ENCODE measurements around the gene SLC26A9. TPM values are rescaled to one million over a fixed set of nuclear protein-coding genes. Genes with fewer than 3 reads are reported as not detected.

Gene SLC26A9
- total and polyA plus RNA-seq, 4 donors = 0.13 to 0.18 (median 0.18) TPM; not detected in 1

DNA sequence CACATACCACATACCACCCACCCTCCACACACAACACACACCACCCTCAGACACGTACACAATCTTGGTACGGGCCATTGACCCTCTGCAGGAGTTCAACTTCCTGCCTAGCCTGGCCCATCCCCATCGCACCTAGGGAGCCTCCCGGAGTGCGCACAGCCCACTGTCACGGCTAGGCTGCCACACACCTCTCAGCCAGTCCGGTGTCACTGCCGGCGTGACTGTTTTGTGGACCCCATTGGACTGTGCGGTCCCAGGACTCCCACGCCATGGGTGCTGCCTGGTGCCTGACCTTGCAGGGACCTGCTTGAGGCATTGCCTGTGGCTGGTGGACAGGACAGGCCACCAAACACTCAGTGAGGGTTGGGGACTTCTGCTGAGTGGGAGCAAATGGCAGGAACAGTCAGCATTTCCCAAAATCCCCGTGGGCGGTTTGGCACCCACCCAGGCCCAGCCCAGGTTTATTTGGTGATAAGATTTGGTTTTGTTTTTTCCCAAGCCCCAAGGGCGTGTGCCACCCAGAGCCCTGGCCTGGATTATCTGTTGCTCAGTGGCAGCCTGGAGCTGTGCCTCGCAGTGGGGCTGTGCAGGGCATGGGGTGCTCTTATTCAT, 32.2 kb upstream of the SLC26A9 start:
- WGBS, 2 donors = 42 to 45% methylated on average over 15 of the region's 15 CpGs
- no peaks in the 10 kb centered on the region for H3K4me1 ChIP-seq (ENCODE audit: control insufficient read depth in 1 of 2, insufficient read depth in 2 of 2, low read length in 2 of 2)
- intact Hi-C loops (cut with DNase I) = loop anchor here (5.0 to 10.0 kb wide), 3 partner anchors 38 to 313 kb away; no protein-coding TSS in a partner anchor
- ATAC-seq (ENCODE audit: low FRiP score) (no peak), DNase-seq (no peak)
- H3K27ac ChIP-seq (ENCODE audit: low read depth in 1 of 2, low read length in 2 of 2) = no peak overlapping the region
- H3K9me3 ChIP-seq (ENCODE audit: control insufficient read depth, low read length) = no peaks in the 10 kb centered on the region
- no peaks in the 10 kb centered on the region for H3K27me3 ChIP-seq (ENCODE audit: control insufficient read depth in 1 of 2, insufficient read depth in 2 of 2, low read length in 1 of 2)
- no peak overlapping the region for H3K4me3 ChIP-seq (ENCODE audit: low read length in 2 of 2)
- H3K36me3 ChIP-seq (ENCODE audit: control insufficient read depth in 1 of 2, insufficient read depth in 2 of 2, low read length in 1 of 2) = no peaks in the 10 kb centered on the region

DNA sequence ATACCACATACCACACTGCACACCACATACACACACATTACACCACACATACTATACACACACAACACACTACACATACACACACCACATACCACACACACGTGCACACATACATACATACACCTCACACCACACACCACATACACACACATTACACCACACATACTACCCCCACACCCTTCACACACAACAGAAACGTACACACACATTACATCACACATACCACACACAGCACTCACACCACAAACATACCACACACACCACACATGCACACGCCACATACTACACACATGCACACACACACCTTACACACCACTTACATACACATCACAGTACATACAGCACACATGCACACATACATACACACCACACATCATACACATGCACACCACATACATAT, 31.5 kb upstream of the SLC26A9 start:
- Histone ChIP-seq H3K4me1 (ENCODE audit: control insufficient read depth in 1 of 2, insufficient read depth in 2 of 2, low read length in 2 of 2) (no peaks in the 10 kb centered on the region), H3K36me3 (ENCODE audit: control insufficient read depth in 1 of 2, insufficient read depth in 2 of 2, low read length in 1 of 2) (no peaks in the 10 kb centered on the region), H3K27ac (ENCODE audit: low read depth in 1 of 2, low read length in 2 of 2) (no peak overlapping the region), H3K4me3 (ENCODE audit: low read length in 2 of 2) (no peak overlapping the region), H3K9me3 (ENCODE audit: control insufficient read depth, low read length) (no peaks in the 10 kb centered on the region), H3K27me3 (ENCODE audit: control insufficient read depth in 1 of 2, insufficient read depth in 2 of 2, low read length in 1 of 2) (no peaks in the 10 kb centered on the region)
- ATAC-seq (ENCODE audit: low FRiP score) (no peak), DNase-seq (no peak)
- WGBS, 2 donors = 71 to 75% methylated on average over 3 of the region's 3 CpGs
- intact Hi-C loops (cut with DNase I) = loop anchor here (5.0 to 10.0 kb wide), 3 partner anchors 37 to 312 kb away; no protein-coding TSS in a partner anchor

- ATAC-seq (ENCODE audit: low FRiP score) (no peak), DNase-seq (peak in 1 of 2 donors; percentile 11)
- Histone ChIP-seq H3K27ac (ENCODE audit: low read depth in 1 of 2, low read length in 2 of 2) (no peak overlapping the region), H3K36me3 (ENCODE audit: control insufficient read depth in 1 of 2, insufficient read depth in 2 of 2, low read length in 1 of 2) (no peaks in the 10 kb centered on the region), H3K27me3 (ENCODE audit: control insufficient read depth in 1 of 2, insufficient read depth in 2 of 2, low read length in 1 of 2) (no peaks in the 10 kb centered on the region), H3K9me3 (ENCODE audit: control insufficient read depth, low read length) (no peaks in the 10 kb centered on the region), H3K4me1 (ENCODE audit: control insufficient read depth in 1 of 2, insufficient read depth in 2 of 2, low read length in 2 of 2) (no peaks in the 10 kb centered on the region), H3K4me3 (ENCODE audit: low read length in 2 of 2) (no peak overlapping the region)
- WGBS, 2 donors = 91 to 94% methylated on average over 8 of the region's 8 CpGs
- intact Hi-C loops (cut with DNase I) = loop anchor here in 1 of 2 donors (10.0 kb wide), 1 partner anchor 309 kb away; no protein-coding TSS in a partner anchor
These were observed 30.3 kb upstream of the SLC26A9 start for GRCh38 chr1:205973377-205974232.

DNA sequence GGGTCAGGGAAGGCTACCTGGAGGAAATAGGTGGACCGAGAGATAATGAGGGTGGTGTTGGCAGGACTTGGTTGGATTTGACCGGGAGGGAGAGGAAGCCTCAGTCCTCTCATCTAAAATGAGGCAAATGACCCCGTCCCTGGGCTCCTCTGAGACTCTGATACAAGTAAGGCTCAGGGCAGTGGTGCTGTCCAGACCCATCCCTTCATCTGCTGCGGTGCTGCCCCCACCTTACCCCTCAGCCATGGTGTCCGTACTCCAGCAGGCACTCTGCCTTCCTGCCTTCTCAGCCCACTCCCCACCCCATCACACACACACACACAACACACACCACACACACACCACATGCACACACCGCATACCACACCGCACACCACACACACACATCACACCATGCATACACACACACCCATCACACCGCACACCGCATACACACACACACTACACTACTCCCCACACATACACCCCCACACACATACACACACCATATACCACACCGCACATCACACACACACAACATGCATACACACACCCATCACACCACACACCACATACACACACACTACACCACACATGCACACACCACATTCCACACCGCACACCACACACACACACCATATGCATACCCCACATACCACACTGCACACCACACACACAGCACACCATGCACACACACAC, 29.4 kb upstream of the SLC26A9 start:
- intact Hi-C loops (cut with DNase I) = loop anchor here in 1 of 2 donors (10.0 kb wide), 1 partner anchor 308 kb away; no protein-coding TSS in a partner anchor
- 80 to 81% methylated on average over 11 of the region's 11 CpGs for WGBS, 2 donors

GRCh38 chr1:205972081-205972480, 28.8 kb upstream of the SLC26A9 start:
- H3K4me3 ChIP-seq (ENCODE audit: low read length in 2 of 2) = no peak overlapping the region
- H3K9me3 ChIP-seq (ENCODE audit: control insufficient read depth, low read length) = no peaks in the 10 kb centered on the region
- intact Hi-C loops (cut with DNase I) = loop anchor here in 1 of 2 donors (10.0 kb wide), 1 partner anchor 307 kb away; no protein-coding TSS in a partner anchor
- no peaks in the 10 kb centered on the region for H3K4me1 ChIP-seq (ENCODE audit: control insufficient read depth in 1 of 2, insufficient read depth in 2 of 2, low read length in 2 of 2)
- no peaks in the 10 kb centered on the region for H3K27me3 ChIP-seq (ENCODE audit: control insufficient read depth in 1 of 2, insufficient read depth in 2 of 2, low read length in 1 of 2)
- H3K27ac ChIP-seq (ENCODE audit: low read depth in 1 of 2, low read length in 2 of 2) = no peak overlapping the region
- DNase-seq (no peak), ATAC-seq (ENCODE audit: low FRiP score) (no peak)
- H3K36me3 ChIP-seq (ENCODE audit: control insufficient read depth in 1 of 2, insufficient read depth in 2 of 2, low read length in 1 of 2) = no peaks in the 10 kb centered on the region
- 32 to 55% methylated on average over 4 of the region's 4 CpGs for WGBS, 2 donors

More for the DNA sequence above, 29.4 kb upstream of the SLC26A9 start:
- no peaks in the 10 kb centered on the region for H3K9me3 ChIP-seq (ENCODE audit: control insufficient read depth, low read length)
- no peak overlapping the region for H3K4me3 ChIP-seq (ENCODE audit: low read length in 2 of 2)
- H3K27ac ChIP-seq (ENCODE audit: low read depth in 1 of 2, low read length in 2 of 2) = no peak overlapping the region
- no peaks in the 10 kb centered on the region for H3K27me3 ChIP-seq (ENCODE audit: control insufficient read depth in 1 of 2, insufficient read depth in 2 of 2, low read length in 1 of 2)
- ATAC-seq (ENCODE audit: low FRiP score) (no peak), DNase-seq (no peak)
- H3K4me1 ChIP-seq (ENCODE audit: control insufficient read depth in 1 of 2, insufficient read depth in 2 of 2, low read length in 2 of 2) = no peaks in the 10 kb centered on the region
- H3K36me3 ChIP-seq (ENCODE audit: control insufficient read depth in 1 of 2, insufficient read depth in 2 of 2, low read length in 1 of 2) = no peaks in the 10 kb centered on the region

- Histone ChIP-seq H3K36me3 (ENCODE audit: control insufficient read depth in 1 of 2, insufficient read depth in 2 of 2, low read length in 1 of 2) (no peaks in the 10 kb centered on the region), H3K4me1 (ENCODE audit: control insufficient read depth in 1 of 2, insufficient read depth in 2 of 2, low read length in 2 of 2) (no peaks in the 10 kb centered on the region), H3K9me3 (ENCODE audit: control insufficient read depth, low read length) (no peaks in the 10 kb centered on the region), H3K27ac (ENCODE audit: low read depth in 1 of 2, low read length in 2 of 2) (no peak overlapping the region), H3K4me3 (ENCODE audit: low read length in 2 of 2) (no peak overlapping the region), H3K27me3 (ENCODE audit: control insufficient read depth in 1 of 2, insufficient read depth in 2 of 2, low read length in 1 of 2) (no peaks in the 10 kb centered on the region)
- DNase-seq (no peak), ATAC-seq (ENCODE audit: low FRiP score) (no peak)
- 86 to 92% methylated on average over 4 of the region's 4 CpGs for WGBS, 2 donors
- intact Hi-C loops (cut with DNase I) = loop anchor here in 1 of 2 donors (10.0 kb wide), 1 partner anchor 306 kb away; no protein-coding TSS in a partner anchor
These were observed 27.8 kb upstream of the SLC26A9 start for GRCh38 chr1:205971082-205971481.

GRCh38 chr1:205970486-205970885, 27.2 kb upstream of the SLC26A9 start:
- DNase-seq (no peak), ATAC-seq (ENCODE audit: low FRiP score) (no peak)
- intact Hi-C loops (cut with DNase I) = loop anchor here in 1 of 2 donors (10.0 kb wide), 1 partner anchor 306 kb away; no protein-coding TSS in a partner anchor
- Histone ChIP-seq H3K36me3 (ENCODE audit: control insufficient read depth in 1 of 2, insufficient read depth in 2 of 2, low read length in 1 of 2) (no peaks in the 10 kb centered on the region), H3K27ac (ENCODE audit: low read depth in 1 of 2, low read length in 2 of 2) (no peak overlapping the region), H3K4me1 (ENCODE audit: control insufficient read depth in 1 of 2, insufficient read depth in 2 of 2, low read length in 2 of 2) (no peaks in the 10 kb centered on the region), H3K9me3 (ENCODE audit: control insufficient read depth, low read length) (no peaks in the 10 kb centered on the region), H3K27me3 (ENCODE audit: control insufficient read depth in 1 of 2, insufficient read depth in 2 of 2, low read length in 1 of 2) (no peaks in the 10 kb centered on the region), H3K4me3 (ENCODE audit: low read length in 2 of 2) (no peak overlapping the region)
- 58 to 68% methylated on average over 1 of the region's 1 CpG for WGBS, 2 donors

DNA sequence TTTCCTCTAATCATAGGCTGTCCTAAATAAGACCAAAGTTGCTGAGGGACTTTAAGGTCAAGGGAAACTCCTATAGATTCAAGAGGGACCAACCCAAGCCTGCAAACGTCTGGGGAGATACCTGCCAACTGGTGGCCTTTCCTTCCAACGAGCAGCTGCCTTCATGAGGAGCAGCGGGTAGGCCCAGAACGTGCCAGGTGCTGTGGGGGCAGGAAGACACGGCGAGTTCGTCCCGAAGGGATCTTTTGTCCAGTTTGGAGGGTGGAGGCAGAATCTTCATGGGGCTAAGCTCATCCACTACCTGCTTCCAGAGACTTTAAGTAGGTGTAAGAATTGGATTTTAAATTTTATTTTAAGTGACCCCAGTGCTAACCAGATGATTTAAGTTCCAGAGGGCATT, 26.0 kb upstream of the SLC26A9 start:
- Histone ChIP-seq H3K27ac (ENCODE audit: low read depth in 1 of 2, low read length in 2 of 2) (no peak overlapping the region), H3K9me3 (ENCODE audit: control insufficient read depth, low read length) (no peaks in the 10 kb centered on the region), H3K36me3 (ENCODE audit: control insufficient read depth in 1 of 2, insufficient read depth in 2 of 2, low read length in 1 of 2) (no peaks in the 10 kb centered on the region), H3K27me3 (ENCODE audit: control insufficient read depth in 1 of 2, insufficient read depth in 2 of 2, low read length in 1 of 2) (no peaks in the 10 kb centered on the region), H3K4me1 (ENCODE audit: control insufficient read depth in 1 of 2, insufficient read depth in 2 of 2, low read length in 2 of 2) (no peaks in the 10 kb centered on the region), H3K4me3 (ENCODE audit: low read length in 2 of 2) (no peak overlapping the region)
- DNase-seq = peak in 1 of 2 donors; percentile 55
- no peak for ATAC-seq (ENCODE audit: low FRiP score)
- WGBS, 2 donors = 93 to 95% methylated on average over 8 of the region's 8 CpGs
- intact Hi-C loops (cut with DNase I) = no loop called here
